ENCODE measurements around the gene AOPEP.

GRCh38 chr9:94904806-94905205, 178.3 kb downstream of the AOPEP start:
- TF ChIP-seq EZH2 (IDR thresholded peaks at IDR 0.05) (no peak), CTCF (IDR thresholded peaks at IDR 0.05) (no peak), EZH2phosphoT487 (IDR thresholded peaks at IDR 0.05) (no peak)
